Bone marrow (tissue), 2 donors: ENCODE measurements around the gene CACNG1.

Source experiments
- DNase-seq, 2 donors: peaks; one replicate each; lab custom pipeline; 2025; lab: John Stamatoyannopoulos, UW

The CACNG1 gene

DNA sequence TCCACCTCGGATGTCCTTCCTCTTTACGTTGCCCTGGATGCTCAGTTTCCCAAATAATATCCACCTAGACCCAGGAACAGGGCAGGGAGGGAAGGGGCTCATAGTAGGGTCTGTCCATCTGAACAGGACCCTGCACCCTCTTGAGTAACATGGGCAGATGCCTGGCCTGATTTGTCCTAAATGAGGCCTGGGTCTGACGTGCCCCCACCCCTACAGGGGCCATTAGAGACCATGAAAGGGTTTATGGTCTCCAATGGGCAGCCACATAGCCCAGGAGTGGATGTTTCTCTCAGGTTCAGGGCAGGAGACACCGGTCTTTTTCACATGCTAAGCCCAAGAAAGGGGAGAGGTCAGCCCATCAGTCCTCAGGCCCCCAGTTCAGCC lies 6.8 kb downstream of the CACNG1 start:
- no peak for DNase-seq

DNA sequence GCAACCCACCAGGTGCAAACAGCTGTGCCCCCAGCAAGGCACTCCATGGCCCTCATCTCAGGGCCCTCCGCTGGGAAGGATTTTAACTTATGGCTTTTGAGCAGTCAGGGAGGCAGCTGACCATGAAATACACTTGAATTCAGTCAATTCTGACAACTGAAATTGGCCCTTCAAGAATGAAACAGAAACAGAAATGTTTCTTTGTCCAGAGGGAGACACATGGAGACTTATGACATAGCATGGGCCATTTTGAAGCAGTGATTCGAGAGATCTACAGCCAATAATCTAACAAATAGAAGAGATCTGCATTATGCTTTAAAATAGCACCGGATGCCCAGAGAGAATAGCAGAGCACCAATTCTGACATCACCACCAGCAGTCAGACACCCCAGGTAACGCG lies 7.5 kb downstream of the CACNG1 start:
- DNase-seq = no peak

DNA sequence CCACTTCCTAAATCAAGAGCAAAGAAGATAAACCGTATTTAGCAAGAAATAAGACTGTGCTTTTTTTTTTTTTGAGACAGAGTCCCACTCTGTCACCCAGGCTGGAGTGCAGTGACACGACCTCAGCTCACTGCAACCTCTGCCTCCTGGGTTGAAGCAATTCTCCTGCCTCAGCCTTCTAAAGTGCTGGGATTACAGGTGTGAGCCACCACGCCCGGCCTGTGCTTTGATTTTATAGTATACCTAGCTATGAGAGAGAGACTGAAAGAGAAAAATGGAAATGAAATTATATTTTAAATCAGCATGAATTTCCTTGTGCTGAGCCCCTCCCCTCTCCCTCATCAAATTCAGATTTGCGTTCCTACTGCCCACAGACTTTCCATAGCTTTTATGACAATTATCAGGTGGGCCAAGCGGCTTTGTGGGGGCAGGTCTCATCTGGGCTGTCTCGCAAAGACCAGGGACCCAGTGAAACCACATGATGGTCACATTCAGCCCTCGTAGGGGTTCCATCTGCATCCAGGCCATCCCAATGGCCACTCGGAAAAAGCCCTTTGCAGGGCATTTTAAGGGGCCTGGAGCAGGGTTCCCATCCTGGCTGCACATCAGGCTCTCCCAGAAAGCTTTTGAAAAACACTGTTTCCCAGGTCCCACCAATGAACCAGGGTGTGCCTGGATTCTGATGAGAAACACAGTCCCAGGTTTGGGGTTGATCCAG lies 8.5 kb downstream of the CACNG1 start:
- no peak for DNase-seq

DNA sequence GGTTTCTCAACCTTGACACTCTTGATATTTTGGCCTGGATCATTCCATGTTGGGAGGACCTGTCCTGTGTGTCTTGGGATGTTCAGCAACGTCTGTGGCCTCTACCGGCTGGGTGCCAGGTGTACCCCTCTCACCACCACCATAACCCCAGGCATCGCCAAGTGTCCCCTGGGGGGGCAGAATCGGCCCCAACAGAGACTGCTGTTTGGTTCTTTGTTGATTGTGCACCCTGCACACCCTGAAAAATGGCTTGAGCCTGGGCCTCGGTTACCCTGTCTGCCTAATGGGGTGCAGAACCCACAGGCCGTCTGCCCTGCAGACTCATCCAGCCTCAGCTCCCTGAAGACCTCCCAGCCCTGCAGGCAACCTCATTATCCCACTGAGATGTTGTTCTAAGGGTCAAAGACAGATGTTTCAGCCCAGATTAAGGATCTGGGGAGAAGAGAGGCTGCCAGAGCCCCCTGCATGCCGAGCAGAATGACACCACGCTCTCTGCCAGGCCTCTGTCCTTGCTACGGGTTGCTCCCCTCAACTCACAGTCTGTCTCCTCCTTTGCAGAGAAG lies 9.2 kb downstream of the CACNG1 start:
- DNase-seq = no peak

DNA sequence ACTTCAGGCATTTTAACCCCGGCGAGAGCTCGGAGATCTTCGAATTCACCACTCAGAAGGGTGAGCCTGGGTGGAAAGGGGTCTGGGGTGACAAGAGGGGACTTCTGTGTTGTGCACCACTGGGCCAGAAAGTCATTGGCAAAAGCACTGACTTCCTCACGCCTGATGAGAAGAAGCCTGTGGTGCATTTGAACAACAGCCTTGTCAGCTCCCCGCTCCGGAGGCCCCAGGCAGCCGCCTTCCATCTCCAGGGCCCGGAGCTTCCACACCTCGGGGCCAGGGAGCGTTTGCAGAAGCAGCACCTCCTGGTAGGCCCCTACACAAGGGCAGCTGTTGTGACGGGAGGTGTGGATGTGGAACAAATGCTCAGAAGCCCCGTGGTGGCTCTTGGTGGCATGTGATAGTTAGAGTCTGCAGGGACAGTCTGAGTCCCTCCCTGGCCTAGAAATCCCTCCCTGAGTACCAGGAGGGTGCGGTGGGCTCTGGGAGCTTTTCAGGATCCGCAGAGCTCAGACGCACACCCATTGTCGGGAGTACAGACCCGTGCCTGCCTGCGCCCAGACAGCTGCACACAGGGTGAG lies 9.7 kb downstream of the CACNG1 start:
- no peak for DNase-seq

DNA sequence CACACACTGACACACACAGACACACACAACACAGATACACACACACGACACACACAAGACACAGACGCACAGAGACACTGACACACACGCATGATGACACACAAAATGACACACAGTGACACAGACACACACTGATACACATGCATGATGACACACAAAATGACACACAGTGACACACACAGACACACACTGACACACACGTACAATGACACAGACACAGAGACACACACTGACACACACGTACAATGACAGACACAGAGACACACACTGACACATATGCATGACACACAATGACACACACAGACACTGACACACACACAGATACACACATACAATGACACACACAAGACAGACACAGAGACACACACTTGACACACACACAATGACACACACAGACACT lies 10.3 kb downstream of the CACNG1 start:
- no peak for DNase-seq

DNA sequence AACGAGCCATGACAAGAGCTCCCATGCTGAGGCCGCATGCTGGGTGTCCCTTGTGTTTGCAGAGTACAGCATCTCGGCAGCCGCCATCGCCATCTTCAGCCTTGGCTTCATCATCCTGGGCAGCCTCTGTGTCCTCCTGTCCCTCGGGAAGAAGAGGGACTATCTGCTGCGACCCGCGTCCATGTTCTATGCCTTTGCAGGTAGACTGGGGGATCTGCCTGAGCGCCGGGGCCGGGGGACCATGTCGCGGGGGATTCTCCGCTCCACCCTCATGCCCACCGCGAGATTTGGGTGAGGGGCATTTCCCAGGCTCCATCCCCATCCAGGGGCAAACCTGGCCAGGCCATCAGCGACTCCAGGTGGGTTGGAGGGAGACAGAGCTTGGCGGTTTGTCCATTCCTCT lies 10.7 kb downstream of the CACNG1 start:
- DNase-seq = no peak

DNA sequence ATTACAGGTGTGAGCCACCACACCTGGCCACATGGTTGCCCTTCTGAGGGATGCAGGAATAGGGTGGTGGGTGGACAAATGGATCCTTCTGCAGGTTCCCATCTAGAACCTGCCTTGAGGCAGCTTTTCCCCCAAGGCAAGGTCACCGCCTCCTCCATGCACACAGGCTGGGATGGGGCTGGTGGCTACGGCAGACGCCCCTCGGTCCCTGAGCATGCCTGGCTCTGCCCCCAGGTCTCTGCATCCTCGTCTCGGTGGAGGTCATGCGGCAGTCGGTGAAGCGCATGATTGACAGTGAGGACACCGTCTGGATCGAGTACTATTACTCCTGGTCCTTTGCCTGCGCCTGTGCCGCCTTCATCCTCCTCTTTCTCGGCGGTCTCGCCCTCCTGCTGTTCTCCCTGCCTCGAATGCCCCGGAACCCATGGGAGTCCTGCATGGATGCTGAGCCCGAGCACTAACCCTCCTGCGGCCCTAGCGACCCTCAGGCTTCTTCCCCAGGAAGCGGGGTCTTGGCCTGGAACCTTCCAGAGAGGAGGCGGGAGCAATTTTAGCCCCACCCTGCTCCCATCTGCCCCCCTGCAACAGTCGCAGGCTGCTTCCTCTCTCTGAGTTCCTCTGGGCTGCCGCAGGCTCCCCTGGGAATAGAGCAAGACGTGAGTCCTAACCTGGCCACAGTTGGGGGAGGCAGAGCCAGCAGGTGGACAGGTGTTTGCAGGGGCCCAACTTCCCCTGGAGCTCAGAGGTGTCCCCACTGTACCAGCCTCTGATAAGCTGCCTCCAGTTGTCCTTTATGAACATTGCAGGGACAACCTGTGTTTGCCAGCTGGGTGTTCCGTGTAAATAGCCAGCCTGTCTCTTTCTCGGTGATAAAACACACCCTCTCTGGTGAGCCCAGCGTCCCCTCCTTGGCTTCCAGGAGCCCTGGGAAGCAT lies 11.7 kb downstream of the CACNG1 start:
- no peak for DNase-seq

DNA sequence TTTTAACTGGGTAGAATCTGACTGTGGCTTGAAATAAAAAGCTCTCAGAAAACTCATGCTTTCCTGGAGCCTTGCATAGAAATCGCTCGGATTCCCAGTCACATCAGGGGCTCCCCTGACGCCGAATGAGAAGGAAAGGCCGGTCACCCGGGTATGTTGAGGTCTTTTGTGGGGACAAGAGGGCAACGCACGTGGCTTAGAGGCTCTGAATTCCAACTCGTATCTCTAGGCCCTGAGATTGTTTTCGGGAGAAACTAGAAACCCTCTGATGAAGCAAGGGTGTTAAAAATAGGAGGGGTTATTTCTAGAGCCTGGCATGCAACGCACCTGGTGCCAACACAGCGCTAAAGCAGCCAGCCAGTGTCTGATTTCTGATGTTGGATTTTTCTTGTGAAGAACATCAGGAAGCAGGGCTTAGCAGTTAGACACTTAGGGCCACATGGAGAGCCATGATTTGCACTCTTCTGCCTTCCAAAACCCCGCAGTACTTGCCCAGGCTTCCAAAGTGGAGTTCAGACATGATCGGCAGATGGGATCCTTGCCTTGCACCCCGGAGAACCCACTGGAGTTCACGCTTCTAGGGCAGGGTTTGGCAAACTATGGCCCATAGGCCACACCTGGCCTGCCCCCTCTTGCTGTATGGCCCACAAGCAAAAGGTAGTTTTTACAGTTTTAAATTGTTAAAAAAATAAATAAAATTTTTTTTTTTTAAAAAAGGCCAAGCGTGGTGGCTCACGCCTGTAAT lies 12.6 kb downstream of the CACNG1 start:
- no peak for DNase-seq

DNA sequence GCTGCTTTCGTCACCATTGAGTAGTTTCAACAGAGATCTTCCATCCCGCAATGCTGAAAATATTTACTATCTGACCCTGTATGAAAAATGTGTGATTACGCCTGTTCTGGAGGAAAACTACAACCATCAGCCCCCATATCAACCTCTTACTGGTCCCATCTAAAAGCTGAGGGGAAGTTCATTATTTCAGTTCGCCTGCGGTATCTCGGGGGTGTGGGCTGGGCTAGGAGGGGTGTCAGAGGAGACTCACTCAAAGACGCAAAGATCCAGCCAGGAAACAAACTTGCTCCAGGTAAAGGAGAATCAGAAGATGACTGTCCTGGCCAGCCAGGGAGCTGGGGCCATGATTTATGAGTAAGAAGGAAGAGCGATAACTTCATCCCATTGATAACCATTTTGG lies 13.7 kb downstream of the CACNG1 start:
- DNase-seq = no peak

DNA sequence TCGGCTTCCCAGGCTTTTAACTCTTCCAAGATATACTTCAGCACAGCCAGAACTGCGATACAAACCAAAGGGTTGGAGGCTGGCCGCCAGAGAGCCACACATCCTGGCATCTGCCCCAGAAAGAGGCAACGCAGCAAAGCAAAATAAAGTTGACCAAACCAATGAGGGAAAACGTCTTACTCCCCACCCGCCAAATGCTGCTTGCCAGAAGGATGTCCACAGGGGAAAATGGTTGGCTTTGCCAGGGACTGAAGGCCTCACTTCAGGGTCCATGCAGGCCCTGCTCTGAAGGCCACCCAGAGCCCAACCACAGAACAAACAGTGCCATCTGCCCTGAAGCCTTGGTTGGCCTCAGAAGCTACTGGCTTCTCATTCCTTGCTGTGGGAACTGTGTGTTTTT lies 15.0 kb downstream of the CACNG1 start:
- no peak for DNase-seq

DNA sequence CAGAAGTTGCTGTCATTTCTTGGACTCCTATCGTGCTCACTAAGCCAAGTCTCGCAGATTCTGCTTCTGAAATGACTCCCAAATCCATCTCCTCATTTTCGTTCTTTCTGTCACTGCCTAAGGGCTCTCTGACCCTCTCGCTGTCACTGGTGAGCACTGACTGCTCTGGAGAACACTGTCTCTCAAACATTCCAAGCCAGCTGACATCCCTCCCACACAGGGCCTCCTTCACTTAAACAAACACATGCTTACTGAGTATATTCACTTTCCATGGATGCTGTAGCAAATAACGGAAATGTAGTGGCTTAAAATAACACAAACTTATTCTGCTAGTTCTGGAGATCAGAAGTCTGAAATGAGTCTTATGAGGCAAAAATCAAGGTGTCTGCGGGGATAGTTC lies 18.8 kb downstream of the CACNG1 start:
- DNase-seq = no peak

DNA sequence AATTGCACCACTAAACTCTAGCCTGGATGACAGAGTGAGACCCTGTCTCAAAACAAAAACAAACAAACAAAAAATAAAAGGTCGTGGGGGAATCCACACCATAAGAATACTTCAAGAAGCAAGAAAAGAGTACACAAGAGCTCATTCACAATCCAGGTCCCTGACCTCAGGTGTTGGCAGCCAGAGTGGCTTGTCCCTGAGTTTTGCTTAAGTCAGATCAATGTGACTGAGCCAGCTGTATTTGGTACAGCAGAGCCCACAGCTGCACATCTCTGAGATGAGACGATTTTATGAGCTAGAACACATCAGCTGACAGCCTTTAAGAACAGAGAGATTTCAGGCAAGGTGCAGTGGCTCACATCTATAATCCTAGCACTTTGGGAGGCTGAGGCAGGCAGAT lies 22.4 kb downstream of the CACNG1 start:
- DNase-seq = no peak

DNA sequence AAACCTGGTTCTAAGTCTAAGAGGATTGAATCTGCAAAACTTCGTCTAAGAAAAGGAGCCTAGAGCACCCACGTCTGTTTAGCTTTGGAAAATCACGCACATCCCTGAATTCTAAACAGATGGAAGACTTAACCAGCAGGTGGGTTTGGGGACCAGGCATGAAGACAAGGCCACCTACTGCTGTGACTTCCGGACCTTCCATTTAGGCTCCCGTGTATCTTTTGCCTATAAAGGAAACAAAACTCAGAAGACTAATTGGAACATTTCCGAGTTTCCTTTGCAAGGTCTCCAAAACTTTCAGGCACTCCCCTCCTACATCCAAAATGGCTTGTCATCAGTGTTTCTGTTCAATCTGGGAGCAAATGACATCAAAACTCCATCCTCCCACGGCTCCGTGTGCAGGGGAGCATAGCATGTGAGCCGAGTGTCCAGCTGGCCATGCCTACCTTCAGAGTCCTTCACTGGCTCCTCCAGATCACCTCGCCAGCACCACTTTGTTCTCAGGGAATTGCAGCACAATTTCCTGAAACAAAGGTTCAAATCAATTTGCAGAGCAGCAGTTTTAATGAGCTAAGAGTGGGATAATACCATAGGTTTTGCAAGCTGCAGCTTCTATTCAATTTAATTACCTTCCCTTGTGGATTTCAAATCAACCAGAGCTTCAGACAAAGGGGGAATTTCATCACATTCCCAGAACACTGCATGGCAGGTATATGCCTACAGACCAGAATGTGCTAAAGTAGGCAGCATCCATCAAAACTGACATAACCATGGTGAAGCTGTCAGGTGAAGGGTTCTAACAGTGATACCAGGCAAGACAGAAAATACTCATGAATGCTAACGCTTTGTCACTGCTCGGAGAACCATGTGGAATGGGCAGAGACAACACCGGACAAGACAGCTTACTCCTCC lies 23.5 kb downstream of the CACNG1 start:
- no peak for DNase-seq

DNA sequence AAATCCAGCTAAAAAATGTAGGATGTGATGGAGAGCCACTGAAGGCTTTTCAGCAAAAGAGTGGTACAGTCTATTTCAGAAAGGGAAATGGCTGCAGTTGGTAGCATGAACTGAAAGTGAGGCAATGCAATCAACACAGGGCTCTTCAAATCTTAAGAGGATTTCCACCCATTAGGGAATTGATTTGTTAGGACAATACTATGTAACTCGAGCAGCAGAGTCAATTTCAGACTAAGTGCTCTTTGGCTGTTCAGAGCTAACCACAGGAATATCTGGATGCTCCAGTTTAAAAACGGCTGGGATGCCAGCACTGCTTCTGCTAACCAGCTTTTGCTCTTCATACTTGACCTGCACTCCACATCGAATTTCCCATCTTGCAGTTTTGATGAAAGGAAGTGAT lies 24.6 kb downstream of the CACNG1 start:
- no peak for DNase-seq

DNA sequence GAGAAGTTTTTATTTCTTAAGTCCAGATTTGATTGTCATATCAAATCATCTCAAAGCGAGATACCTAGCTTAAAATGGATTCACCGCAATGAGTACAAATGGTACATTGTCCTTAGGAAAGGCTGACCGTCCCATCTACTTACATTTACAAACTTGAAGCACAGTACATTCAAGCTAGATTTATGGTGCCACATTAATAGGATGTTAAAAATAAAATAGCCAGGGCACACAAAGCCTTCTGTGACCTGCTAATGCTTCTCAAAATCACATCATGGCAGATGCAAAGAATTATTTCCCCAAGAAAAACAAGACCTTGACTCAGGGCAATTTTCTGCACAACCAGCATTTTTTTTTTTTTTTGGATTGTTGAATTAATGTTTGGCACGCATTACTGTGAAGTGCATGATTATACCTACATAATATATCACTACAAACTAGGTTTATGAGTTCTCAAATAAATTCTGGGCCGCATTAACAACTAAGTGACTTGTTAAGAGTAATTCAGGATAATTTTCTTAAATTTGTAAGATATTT lies 25.3 kb downstream of the CACNG1 start:
- no peak for DNase-seq

DNA sequence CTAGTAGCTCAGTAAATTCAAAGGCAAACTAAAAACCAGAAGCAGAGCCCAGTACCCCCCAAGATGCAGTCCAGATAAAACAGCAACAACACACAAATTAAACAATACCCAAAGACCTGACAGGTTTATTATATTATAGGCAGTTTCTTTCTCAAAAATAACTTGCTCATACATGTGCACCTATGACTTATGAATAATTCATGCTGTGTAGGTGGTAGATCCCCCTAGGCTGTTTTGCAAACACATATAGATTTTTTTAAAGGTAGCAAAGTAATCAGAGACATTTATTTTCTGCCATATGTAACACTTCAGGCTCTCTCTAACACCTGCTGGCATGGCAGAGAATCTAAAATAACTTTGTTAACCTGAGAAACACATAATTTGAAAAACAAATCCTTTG lies 27.2 kb downstream of the CACNG1 start:
- DNase-seq = no peak

DNA sequence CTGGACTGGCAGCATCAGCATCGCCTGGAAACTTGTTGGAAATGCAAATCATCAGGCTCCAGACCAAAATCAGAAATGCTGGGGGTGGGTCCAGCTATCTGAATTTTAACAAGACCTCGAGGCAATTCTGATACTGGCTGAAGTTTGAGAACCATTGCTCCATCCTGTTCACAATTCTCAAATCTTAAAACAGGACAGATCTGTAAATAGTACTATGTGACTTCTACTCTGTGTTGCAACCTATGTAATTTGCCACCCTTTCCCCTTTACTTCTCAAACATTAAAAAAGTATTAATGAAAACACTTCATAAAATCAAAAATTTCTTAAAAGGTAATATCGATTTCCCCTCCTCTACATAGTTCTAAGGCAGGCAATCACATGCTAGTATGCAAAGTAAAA lies 28.5 kb downstream of the CACNG1 start:
- DNase-seq = no peak

DNA sequence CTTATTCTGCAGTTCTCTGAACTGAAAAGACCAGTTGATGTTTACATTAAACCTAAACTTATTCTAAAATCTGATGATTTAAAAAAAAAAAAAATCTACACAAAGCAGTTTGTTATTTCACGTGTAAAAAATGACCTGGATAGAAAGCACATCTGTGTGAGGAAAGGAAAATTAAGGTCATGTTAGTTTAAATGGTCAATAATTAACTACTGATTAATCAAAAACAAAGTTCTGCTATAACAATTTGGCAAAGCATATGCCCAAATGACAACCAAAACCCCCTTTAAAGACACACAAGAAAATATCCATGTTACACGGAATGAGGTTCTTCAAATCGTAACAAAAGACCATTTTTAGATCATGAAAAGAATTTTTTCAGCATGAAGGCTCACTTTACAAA lies 30.4 kb downstream of the CACNG1 start:
- no peak for DNase-seq

DNA sequence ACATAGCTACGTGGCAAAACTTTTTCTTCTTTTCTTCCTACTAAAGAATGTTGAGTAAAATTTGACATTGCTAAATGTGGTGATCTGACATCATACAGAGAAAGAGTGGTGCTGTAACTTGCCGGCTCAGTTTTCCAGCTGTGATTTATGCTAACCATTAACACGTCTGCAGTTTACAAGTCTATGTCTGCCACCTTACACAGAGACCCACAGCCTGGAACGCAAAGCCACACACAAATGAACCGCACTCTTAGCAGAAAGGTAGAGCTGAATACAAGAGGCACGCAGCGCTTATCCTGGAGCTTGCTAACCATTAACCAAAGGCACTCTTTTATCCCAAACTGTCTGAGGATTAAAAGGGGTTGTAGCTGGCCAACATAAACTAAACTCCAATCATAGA lies 31.9 kb downstream of the CACNG1 start:
- no peak for DNase-seq

DNA sequence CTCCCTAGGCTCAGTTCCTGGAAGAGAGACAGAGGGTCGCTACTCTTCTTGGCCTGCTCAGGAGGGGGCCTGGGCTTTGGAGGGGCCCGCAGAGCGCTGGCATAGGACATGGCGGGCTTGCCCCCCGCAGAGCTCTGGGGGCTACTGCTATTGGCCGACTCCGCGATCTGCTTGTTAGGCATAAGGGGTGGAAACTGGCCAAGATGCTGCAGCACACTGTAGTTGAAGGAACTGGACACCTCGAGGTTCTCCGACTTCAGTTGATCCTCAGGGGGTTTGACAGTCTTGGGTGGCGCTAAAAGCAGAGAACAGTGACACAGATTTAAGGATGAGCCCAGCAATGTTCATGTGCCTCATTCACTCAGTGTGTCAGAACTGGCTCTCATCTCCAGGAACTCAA lies 33.9 kb downstream of the CACNG1 start:
- no peak for DNase-seq
